TTC549 (cell line): ENCODE data around the gene CCDC89.
A peak's percentile ranks its signal among the peaks of the same experiment; 100 is the strongest.

Source experiments
- FAIRE-seq: peaks from 2 replicates; lab custom pipeline; 2012; peaks lifted over from hg19 to GRCh38; lab: Jason Lieb, UNC

Gene CCDC89

DNA sequence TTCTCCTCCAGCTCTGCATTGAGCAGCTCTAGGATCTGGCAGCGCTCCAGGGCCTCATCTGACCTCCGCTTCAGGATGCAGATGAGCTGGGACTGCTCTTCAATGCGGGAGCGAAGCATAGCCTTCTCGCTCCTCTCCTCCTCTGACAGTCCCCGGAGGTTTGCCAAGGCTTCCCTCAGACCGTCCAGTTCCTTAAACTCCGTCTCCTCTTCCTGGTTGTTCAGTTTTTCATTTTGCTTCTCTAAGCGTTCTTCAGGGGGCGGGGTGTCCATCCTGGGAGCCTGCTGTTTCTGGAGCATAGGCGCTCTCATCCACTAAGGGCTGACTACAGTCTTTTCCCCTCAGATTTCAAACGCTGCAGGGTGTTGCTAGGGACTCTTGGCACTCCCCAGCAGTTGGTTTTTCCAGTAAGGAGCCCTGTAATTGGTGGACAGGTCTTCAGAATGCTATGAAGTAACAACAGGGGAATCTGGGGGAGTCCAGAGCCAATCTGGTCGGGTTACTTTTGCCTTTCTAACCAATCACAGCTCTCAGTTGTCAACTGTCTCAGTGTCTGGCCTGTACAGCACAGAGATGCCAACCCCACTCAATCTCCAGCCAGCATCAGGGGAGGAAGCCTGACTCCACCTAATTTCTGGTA lies at the start of gene CCDC89:
Gene CCDC89 (minus strand): TSS at position 376 of the 640 bp plus-strand sequence. CDS start 65 bp downstream, at position 311.
- FAIRE-seq: peak; percentile 98

DNA sequence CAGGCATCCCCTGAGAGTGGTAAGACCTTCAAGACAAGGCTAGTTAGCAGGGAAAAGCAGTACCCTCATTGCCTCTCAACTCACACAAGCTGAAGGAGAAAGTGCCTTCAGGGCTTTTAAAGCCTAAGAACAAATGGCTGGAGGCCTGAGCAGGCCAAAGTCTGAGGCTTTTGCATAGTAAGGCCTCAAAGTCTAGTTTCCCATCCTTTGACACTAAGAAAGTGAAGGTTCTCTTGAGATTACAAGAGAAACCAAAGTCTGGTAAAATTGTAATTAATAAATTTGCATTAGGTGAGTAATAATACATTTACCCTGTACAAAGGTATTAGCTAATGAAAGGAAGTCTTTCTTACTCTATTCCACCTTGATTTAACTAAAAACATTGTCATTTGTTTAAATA lies 47.0 kb upstream of the CCDC89 start:
- no peak for FAIRE-seq

DNA sequence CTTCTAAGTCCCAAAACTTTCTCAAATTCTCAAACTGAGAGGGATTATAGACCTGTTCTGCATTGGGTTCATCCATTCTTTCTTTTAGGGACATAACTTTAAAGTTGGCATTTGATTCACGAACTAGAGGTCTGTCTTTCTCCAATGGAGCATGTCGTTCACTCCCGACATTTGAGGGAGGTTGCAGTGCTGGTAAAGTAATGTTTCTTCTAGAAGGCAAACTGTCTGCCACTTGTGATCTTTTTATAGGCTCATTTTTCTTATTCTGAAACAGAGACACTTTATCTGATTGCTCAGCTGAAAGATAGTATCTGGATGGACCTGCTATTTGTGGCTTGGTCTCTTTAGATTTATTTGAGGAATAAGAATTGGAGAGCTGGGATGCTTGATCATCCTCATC lies 40.4 kb upstream of the CCDC89 start:
- no peak for FAIRE-seq

DNA sequence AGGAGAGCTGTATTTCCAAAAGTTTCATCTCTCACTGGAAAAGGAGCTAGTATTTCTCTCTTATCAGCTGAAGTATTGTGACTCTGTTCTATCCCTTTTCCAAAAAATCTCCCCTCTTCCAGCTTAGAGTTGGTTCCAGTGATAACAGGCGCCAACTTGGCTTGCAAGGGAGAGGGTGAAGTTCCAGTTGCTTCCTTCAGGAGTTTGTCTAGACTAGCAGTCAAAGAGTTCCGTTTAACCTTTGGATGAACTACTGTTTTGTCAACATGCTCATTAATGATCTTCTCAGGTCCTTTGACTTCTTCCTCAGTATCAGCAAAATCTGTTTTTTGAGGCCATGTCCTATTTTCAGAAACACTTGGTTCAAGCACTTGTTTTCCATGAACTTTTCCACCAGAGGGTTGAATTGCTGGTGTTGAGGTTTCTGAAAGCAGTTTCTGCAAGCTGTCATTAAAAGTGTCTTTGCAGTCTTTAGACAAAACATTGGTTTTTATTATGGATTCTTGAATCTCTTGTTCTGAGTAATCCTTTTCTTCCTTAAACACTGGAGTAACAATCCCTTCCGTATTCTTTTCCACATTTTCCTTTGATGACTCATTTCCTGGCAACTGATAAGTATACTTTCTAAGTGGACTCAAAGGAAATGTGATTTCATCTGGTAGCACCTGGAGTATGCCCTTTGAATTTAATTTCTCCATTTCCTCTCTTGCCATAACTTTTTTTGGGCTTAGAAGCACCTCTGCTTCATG lies 39.7 kb upstream of the CCDC89 start:
- no peak for FAIRE-seq

DNA sequence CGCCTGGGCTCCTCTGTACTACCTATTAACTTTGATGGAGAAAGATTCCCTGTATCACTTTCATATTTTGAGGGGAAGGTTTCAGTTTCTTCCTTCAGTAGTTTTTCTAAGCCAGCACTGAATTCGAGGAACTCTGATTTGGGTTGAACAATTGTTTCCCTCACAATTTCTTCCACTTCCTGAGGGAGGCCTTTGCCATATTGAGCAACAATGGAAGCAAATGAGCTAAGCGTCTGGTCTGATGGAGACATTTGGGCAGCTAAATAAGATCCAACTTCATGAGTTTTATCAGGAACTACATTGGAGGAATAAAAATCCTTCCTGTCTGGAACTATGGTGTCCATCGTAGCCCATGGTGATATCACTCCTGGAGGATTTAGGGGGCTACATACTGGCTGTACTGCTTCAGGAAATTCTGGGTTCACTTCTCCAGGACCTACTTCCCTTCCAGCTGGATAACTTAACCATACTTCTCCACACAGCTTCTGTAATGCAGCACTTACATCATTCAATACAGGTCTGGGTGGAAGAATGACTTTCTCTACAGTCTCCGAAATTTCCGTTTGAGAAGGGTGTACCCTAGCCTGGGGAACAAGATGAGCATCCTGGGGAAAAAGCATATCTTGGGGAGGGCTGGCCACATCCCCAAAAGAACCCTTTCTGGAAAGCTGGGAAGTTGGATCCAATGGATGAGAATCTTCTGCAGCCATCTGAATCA lies 38.9 kb upstream of the CCDC89 start:
- no peak for FAIRE-seq

DNA sequence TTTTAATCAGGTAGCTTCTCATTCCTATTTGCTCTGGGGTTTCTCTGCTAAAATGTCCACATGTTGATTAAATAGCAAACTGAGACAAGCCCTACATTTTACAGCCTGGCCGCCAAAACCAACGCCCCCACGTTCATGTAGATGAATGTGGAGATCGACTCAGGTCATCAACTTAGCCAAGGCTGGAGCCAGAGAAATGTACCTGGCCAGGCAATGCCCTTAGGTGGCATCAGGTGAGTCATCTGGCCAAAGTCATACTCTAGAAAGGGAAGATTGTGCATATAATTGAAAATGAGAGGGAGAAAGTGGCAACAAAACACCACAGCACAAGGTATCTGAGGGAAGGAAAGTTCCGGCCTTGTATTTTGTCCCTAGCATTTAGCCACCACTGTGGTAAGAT lies 37.1 kb upstream of the CCDC89 start:
- FAIRE-seq: no peak

DNA sequence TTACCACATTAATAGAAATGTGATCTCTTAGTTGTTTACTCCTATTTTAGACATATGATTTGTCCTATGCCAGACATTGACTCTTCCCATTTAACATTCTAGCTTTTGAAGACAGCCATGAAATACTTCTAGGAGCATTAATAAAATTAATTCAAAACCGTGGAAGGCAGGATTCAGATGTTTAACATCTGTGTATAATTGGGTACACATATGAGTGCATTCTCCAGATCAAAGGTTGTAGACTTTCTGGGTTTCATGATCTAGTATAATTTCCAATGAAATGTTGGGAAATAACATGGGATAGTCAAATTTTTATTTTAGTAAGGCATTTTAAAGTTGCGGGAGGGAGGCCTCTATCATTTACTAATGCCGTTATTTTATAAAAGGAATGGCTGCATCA lies 35.2 kb upstream of the CCDC89 start:
- no peak for FAIRE-seq

DNA sequence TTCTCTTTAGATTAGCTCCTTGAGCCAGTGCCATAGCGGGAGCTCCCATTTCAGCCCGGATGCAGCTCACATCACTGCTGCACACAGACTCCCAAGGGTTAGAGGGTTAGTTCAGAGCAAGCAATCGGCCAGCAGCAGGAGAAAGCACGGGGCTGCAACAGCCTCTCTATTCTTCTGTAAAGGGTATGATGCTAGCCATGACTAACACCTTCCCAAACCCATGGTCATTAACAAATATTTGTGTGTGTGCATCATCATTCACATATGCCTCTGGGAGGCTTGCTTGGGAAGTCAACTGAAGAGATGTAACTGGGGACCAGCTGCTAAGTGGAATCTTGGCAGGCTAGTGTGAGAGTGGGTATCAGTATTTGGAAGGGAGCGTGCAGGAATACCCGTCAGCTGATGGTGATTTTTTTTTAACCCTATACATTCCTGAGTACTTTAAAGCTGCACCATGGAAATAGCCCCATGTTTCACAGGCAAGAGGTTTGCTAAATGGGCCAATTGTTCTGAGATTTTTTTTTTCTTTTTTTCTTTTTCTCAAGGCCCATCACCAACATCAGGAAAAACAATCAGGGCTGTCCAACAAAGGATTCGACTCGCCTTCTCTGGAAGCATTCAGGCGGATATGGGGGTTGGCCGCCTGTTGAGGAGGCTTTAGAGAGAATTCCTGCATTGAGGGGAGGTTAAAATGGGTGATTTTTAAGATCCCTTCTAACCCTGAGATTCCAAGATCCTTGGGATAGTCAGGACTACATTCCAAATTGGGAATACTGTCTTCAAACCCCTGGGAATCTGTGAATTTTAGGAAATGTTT lies 33.2 kb upstream of the CCDC89 start:
- no peak for FAIRE-seq

DNA sequence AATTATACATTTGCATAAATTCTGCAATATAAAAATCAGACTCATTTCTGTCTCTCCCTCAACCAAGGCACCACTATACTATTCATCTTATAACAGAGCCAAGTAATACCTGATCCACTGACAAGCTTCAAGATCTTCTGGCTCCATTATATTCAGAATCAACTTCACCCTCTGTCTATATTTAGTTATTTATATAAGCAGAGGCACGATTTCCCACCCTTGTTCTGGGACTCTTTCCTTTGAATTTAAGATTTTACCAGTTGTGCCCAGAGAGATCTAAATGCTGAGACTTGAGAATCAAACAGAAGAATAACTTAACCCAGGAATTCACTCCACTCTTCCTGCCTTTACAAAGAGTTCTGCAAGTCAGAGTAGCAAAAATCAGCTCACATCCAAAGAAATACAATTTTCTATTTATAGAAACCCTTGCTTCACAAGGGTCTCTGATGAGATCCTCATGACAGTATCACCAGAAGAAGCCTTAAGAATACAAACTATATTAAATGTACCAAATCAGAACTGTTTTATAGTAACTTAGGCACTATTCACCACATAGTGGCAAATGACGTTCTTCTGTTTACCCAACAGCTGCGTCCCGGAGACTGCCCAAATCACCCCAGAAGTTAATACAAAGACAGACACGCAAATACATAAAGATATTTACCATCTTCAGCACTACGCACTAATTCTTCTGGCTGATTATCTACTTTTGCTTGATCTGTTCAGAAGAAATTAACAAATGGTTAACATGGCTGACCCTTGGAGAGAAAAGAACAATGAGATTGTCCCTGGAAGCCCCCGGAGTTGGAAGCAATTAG lies 32.3 kb upstream of the CCDC89 start:
- no peak for FAIRE-seq

DNA sequence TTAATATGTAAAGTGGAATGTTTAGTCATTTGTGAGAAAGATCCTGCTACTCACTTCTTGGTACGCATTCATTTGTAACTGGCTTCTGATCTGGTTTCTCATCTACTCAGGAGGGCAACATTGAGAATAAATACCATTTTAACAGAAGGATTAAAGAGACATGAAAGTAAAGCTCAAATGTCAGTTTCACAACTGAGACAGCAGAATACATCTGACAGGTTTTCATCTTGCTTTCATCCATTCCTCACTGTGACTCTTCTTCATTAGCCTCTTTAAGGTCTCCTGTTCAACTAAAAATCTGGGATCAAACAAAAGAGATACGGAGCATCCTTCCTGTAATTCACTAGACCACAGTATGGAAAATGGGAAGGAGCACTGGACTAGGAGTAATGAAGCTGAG lies 31.4 kb upstream of the CCDC89 start:
- no peak for FAIRE-seq

DNA sequence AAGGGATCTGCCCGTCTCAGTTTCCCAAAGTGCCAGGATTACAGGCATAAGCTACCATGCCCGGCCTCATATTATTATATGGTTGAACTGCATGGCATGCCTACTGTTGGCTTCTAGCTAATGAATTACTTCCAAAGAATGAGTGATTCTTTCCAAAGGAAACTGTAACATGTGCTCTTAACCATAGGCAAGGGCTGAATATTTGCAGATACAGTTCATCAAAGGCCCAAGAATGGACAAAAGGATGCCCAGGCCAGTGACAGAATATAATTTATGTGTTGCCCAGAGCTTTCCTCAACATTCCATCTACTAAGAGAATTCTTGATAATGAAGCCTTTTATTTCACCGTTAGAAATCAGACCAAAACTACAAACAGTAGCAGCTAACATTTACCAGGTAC lies 27.0 kb upstream of the CCDC89 start:
- FAIRE-seq: no peak

DNA sequence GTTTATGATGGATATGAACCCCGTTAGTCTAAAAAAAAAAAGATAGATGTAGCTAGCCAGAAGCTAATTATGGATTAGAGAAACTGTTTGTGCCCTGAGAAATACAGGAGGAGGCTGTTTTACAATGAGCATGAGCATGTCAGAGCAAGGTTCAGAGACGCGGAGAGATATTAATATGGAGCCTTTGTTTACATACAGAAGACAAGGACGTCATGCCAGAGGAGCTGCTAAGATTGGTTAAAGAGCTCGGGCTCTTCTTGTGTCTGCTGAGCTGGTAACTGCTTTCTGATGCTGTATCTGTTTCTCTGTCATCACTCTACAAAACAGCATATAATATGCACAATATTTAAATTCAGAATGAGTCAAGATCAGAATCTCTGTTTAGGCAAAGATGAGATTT lies 24.9 kb upstream of the CCDC89 start:
- FAIRE-seq: no peak

DNA sequence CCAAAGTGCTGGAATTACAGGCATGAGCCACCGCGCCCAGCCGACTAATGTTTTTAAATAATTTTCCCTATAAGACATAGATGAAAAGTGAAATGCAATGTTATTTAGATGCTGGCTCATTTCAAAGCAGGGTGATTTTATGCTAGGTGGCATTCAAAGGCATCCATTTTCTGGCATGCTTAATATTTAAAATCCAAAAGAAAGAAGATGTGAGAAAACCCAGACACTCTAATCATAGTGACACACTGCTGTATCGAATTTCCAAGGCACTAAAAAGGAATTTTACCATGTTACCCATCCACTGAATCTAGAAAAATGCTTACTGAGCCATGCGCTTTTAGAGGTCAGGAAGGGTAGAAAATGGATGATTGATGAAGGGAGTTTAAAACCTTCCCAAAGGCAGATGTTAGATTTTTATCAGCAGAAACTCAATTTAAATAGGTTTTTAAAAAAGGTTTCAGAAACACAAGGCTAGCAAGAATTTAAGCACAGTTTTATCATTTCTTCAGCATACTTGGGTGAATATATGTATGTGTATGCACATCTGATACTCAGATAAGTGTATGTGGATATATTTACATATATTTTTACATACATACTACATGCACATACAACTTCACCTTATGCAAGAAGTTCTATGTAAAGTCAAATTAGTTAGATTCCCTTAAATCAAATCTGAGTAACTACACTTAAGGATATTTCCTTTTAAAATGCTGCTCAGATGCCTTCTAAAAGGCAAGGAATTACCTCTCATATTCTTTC lies 24.1 kb upstream of the CCDC89 start:
- FAIRE-seq: no peak

DNA sequence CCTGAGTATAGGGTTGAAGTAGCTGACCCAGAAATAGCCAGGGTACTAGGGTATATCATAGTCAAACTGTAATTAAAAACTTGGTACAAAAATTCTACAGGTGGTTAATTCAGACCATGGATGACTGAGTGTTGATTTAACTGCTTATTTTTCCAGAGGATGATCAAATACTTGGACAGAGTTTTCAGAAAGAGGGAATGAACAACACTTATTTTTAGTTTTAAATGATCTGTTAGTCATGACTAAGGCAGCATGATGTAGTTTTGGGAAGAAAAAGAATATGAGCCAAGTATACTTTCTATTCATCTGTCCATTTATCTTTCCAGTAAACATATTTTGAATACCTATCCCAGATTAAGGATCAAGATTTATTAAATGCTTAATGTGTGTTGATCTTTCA lies 19.8 kb upstream of the CCDC89 start:
- no peak for FAIRE-seq

DNA sequence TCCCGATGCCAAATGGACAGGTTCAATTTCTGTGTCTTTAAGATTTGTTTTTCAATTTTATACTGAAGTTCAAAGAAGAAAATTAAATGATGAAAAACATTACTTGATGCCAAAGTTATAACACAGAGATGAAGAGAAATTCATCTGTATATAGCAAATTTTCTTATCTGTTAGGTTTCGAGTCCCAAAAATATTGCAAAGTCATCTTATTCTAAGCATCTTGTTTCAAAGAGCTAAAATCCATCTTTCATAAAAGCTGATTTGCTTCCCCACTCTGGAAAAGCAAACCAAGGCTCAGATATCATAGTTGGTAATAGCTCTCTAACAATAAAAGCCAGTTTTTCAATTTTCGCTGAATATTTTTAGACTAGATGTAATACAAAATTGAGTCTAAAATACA lies 19.0 kb upstream of the CCDC89 start:
- FAIRE-seq: no peak

DNA sequence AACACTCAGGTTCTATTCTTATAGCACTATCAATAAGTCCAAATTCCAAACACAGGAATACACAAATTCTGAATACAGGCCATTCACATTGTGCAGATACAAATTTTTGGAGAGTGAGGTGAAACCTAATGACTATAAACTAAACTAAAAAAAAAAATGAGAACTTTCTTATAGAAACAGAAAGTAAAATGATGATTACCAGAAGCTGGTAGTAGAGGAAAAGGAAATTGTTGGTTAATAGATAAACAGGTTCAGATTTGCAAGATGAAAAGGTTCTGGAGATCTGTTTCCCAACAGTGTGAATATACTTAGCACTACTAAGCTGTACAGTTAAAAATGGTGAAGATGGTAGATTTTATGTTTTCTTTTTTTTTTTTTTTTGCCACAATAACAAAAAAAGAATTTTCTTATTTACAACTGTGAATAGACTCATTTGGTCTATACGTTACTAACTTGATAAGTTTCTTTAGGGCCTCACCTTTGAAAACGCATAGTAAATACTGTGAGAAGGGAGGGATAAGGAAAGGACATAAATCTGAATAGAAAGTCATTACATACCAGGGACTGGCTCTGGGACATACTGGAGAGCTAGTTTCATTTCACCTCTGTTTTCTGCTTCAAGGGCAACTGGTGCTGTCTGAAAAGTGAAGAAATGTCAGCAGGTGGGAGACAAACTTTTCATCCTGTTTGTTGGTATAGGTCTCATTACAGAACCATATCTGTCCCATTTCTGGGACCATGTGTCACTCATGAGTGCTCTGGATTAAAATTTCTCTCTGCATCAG lies 14.2 kb upstream of the CCDC89 start:
- no peak for FAIRE-seq

DNA sequence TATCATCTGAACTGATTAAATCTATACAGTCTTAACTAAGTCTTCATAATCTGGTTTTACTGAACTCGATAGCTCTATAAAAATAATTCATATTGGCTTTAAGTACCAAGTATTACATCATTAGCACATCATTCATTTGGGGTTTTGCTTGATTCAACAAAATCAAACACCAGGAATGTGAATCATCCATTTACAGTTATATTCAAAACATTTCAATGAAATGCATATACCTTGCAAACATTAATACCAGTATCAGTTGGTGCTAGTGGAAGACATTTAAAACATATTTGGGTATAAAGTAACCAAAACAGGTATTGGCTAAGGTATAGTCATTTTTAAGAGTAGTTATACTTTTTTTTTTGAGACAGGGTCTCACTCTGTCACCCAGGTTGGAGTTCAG lies 12.2 kb upstream of the CCDC89 start:
- no peak for FAIRE-seq

DNA sequence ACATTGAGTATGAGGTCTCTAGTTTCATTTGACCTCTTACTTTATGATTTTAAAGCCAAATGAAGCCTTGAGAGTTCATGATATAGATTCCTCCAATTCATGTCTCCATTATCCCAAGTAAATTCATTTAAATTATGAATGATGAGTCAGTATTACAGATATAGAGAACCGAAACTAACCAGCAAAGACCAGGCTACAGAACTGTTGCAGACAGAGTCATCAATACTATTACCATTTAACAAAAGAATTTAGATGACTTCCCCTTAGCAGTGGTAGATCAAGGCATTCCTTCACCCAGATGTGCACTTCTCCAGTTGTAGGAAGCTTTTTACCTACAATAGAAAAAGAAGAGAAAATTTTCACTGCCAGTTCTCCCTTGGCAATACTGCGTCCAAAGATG lies 11.8 kb upstream of the CCDC89 start:
- no peak for FAIRE-seq

DNA sequence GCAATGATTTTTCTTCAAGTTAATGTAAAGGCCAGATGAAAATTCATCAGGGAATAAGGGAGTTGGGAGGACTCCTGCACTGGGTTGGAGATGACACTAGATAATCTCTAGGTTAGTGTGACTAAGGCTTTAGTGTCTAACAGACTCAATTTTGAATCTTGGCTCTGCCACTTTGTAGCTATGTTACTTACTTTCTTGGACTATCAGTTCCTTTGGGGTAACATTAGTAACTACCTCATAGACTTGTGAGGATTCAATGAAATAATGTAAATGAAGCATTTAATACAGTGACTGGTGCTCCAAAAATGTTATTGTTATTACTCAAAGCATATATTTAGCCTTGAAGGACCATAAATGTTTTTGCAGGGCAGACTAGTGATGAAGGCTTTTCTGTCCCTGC lies 9.6 kb upstream of the CCDC89 start:
- no peak for FAIRE-seq

DNA sequence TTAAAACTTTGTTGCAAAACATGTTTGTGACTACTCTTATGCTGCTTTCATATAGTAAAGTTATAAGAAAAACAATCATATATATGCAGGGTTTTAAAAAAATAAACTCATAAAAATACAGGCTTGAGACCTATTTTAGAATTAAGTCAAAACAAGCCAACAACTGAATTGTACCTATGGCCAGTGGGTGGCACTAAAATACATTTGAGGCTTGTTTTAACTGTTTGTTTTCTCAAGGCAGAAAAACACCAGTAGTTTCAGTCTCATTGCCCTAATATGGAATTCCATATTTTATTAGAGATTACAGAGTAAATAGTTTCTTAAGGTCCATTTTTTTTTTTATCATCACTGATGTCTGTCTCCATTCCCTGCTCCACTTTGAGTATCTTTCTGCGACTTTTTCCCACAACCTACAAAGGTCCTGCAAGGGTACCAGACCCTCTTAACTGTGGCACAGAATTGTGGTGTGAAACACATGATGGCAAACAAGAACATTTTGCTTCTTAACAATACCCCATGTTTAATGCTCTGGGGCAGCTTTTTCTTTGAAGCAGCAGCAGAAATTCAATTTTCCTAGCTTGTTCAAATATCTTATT lies 8.5 kb upstream of the CCDC89 start:
- peak; percentile 86 for FAIRE-seq
